Activated CD4-positive, alpha-beta memory T cell treated with anti-CD3 and anti-CD28 coated beads, Interleukin-2, amount 10 ng/mL, durations not matched to agents 7 days and 5 days (primary cell): ENCODE measurements around the gene LUC7L3. TPM values are rescaled to one million over a fixed set of nuclear protein-coding genes. Genes with fewer than 3 reads are reported as not detected.

Experiments
- CTCF ChIA-PET: fragments of 350-600 bp; sonication (Branson Sonifier 250); formaldehyde crosslinking; loops from one replicate; lab custom pipeline; 2021; ENCODE audit warnings: antibody characterized with exemption, inconsistent platforms; lab: Charles Lee
- POLR2A ChIA-PET: fragments of 350-600 bp; sonication (Branson Sonifier 250); formaldehyde crosslinking; loops from one replicate; lab custom pipeline; 2021; ENCODE audit warnings: antibody characterized with exemption; lab: Charles Lee
- DNase-seq: peaks from one replicate; pipeline ENCODE4 v3.0.0-alpha.2; 2020
- H3K27ac Mint-ChIP-seq: one replicate; pipeline ENCODE4 v1.8.0; 2021; ENCODE audit warnings: mild to moderate bottlenecking, mixed read lengths
- H3K27me3 Mint-ChIP-seq: one replicate; pipeline ENCODE4 v1.8.0; 2021; ENCODE audit warnings: mixed read lengths
- H3K36me3 Mint-ChIP-seq: one replicate; pipeline ENCODE4 v1.8.0; 2021; ENCODE audit warnings: low read depth, mixed read lengths
- H3K4me1 Mint-ChIP-seq: one replicate; pipeline ENCODE4 v1.8.0; 2021; ENCODE audit warnings: mixed read lengths
- H3K4me3 Mint-ChIP-seq: one replicate; pipeline ENCODE4 v1.8.0; 2021; ENCODE audit warnings: mild to moderate bottlenecking, mixed read lengths
- H3K9me3 Mint-ChIP-seq: one replicate; pipeline ENCODE4 v1.8.0; 2021; ENCODE audit warnings: mixed read lengths
- total RNA-seq, 2 experiments: library from RNA; stranded (reverse); gene quantifications; one replicate each; pipeline ENCODE4 v1.2.3, GENCODE V29; 2021

The LUC7L3 gene
- total RNA-seq, 2 experiments from 2014 or later = 133 to 139 TPM

- no peak overlapping the region for H3K4me3 Mint-ChIP-seq
- CTCF ChIA-PET = interaction anchor here (2.3 to 2.6 kb wide), 2 partner anchors 10 to 13 kb away, joined by 5 to 8 read pairs; no protein-coding TSS in a partner anchor
- POLR2A ChIA-PET = no interaction called here
Measured at GRCh38 chr17:50769884-50770283, 50.5 kb downstream of the LUC7L3 start.

GRCh38 chr17:50770346-50770745 is 50.9 kb downstream of the LUC7L3 start:
- Mint-ChIP-seq H3K9me3 (no peaks in the 10 kb centered on the region), H3K4me3 (no peak overlapping the region), H3K27ac (no peak overlapping the region), H3K36me3 (no peaks in the 10 kb centered on the region), H3K4me1 (peaks cover 14% of the 10 kb centered on the region), H3K27me3 (peaks cover 29% of the 10 kb centered on the region)
- no peak for DNase-seq
- CTCF ChIA-PET = interaction anchor here (2.3 to 2.6 kb wide), 2 partner anchors 10 to 13 kb away, joined by 5 to 8 read pairs; no protein-coding TSS in a partner anchor
- POLR2A ChIA-PET = no interaction called here

More at GRCh38 chr17:50769884-50770283, 50.5 kb downstream of the LUC7L3 start:
- peaks cover 30% of the 10 kb centered on the region for H3K27me3 Mint-ChIP-seq
- peak; percentile 9 for DNase-seq
- peaks cover 16% of the 10 kb centered on the region for H3K4me1 Mint-ChIP-seq
- H3K9me3 Mint-ChIP-seq = no peaks in the 10 kb centered on the region
- no peak overlapping the region for H3K27ac Mint-ChIP-seq
- no peaks in the 10 kb centered on the region for H3K36me3 Mint-ChIP-seq

GRCh38 chr17:50771991-50772785 is 52.8 kb downstream of the LUC7L3 start:
- CTCF ChIA-PET = interaction anchor here (0.6 to 2.6 kb wide), 2 partner anchors 10 to 11 kb away, joined by 5 to 8 read pairs; no protein-coding TSS in a partner anchor
- H3K4me3 Mint-ChIP-seq = no peak overlapping the region
- H3K27ac Mint-ChIP-seq = no peak overlapping the region
- peaks cover 31% of the 10 kb centered on the region for H3K27me3 Mint-ChIP-seq
- H3K4me1 Mint-ChIP-seq = peaks cover 7% of the 10 kb centered on the region
- H3K36me3 Mint-ChIP-seq = no peaks in the 10 kb centered on the region
- no peak for DNase-seq
- no peaks in the 10 kb centered on the region for H3K9me3 Mint-ChIP-seq
- POLR2A ChIA-PET = no interaction called here

GRCh38 chr17:50774225-50774803 is 54.9 kb downstream of the LUC7L3 start:
- no peak for DNase-seq
- H3K27ac Mint-ChIP-seq = no peak overlapping the region
- H3K27me3 Mint-ChIP-seq = peaks cover 42% of the 10 kb centered on the region
- POLR2A ChIA-PET = no interaction called here
- H3K4me1 Mint-ChIP-seq = peaks cover 6% of the 10 kb centered on the region
- CTCF ChIA-PET = no interaction called here
- no peak overlapping the region for H3K4me3 Mint-ChIP-seq
- no peaks in the 10 kb centered on the region for H3K36me3 Mint-ChIP-seq
- H3K9me3 Mint-ChIP-seq = no peaks in the 10 kb centered on the region

GRCh38 chr17:50775926-50776325 is 56.5 kb downstream of the LUC7L3 start:
- ChIA-PET POLR2A (no interaction called here), CTCF (no interaction called here)
- Mint-ChIP-seq H3K4me3 (no peak overlapping the region), H3K36me3 (no peaks in the 10 kb centered on the region), H3K4me1 (peaks cover 18% of the 10 kb centered on the region), H3K27ac (no peak overlapping the region), H3K27me3 (peaks cover 38% of the 10 kb centered on the region), H3K9me3 (no peaks in the 10 kb centered on the region)
- DNase-seq = no peak

GRCh38 chr17:50778471-50778870 is 59.1 kb downstream of the LUC7L3 start:
- H3K4me3 Mint-ChIP-seq = no peak overlapping the region
- POLR2A ChIA-PET = no interaction called here
- H3K4me1 Mint-ChIP-seq = peaks cover 24% of the 10 kb centered on the region
- CTCF ChIA-PET = interaction anchor here (0.5 to 1.3 kb wide), 3 partner anchors 64 to 192 kb away, joined by 3 to 4 read pairs (median 3); no protein-coding TSS in a partner anchor
- H3K27me3 Mint-ChIP-seq = peaks cover 45% of the 10 kb centered on the region
- DNase-seq = no peak
- no peaks in the 10 kb centered on the region for H3K36me3 Mint-ChIP-seq
- H3K27ac Mint-ChIP-seq = no peak overlapping the region
- no peaks in the 10 kb centered on the region for H3K9me3 Mint-ChIP-seq

- DNase-seq = no peak
- H3K9me3 Mint-ChIP-seq = no peaks in the 10 kb centered on the region
- H3K27ac Mint-ChIP-seq = no peak overlapping the region
- CTCF ChIA-PET = interaction anchor here (0.5 to 1.8 kb wide), 6 partner anchors 43 to 374 kb away, joined by 3 to 10 read pairs (median 3); partner anchors contain the start of gene NME1
- peaks cover 47% of the 10 kb centered on the region for H3K27me3 Mint-ChIP-seq
- POLR2A ChIA-PET = interaction anchor here (1.7 kb wide), 1 partner anchor 72 kb away, joined by 8 read pairs; the partner anchor contains the start of gene ANKRD40
- no peaks in the 10 kb centered on the region for H3K36me3 Mint-ChIP-seq
- peaks cover 24% of the 10 kb centered on the region for H3K4me1 Mint-ChIP-seq
- H3K4me3 Mint-ChIP-seq = no peak overlapping the region
Measured at GRCh38 chr17:50778988-50779387, 59.6 kb downstream of the LUC7L3 start.

GRCh38 chr17:50779747-50780353 is 60.4 kb downstream of the LUC7L3 start:
- Mint-ChIP-seq H3K27ac (peak overlapping the region; percentile 26), H3K4me3 (peak overlapping the region; percentile 35), H3K36me3 (no peaks in the 10 kb centered on the region), H3K4me1 (peaks cover 24% of the 10 kb centered on the region), H3K9me3 (no peaks in the 10 kb centered on the region), H3K27me3 (peaks cover 50% of the 10 kb centered on the region)
- peak; percentile 73 for DNase-seq
- ChIA-PET CTCF (interaction anchor here (0.6 to 1.8 kb wide), 18 partner anchors 10 to 566 kb away, joined by 3 to 10 read pairs (median 3); partner anchors contain the start of genes LUC7L3 and NME1), POLR2A (interaction anchor here (1.1 to 1.7 kb wide), 6 partner anchors 16 to 373 kb away, joined by 3 to 8 read pairs (median 3); partner anchors contain the start of genes ANKRD40, NME1 and WFIKKN2)

GRCh38 chr17:50781167-50781566 is 61.8 kb downstream of the LUC7L3 start:
- DNase-seq = no peak
- H3K4me1 Mint-ChIP-seq = peaks cover 24% of the 10 kb centered on the region
- no peaks in the 10 kb centered on the region for H3K9me3 Mint-ChIP-seq
- ChIA-PET POLR2A (no interaction called here), CTCF (interaction anchor here (3.3 kb wide), 1 partner anchor 60 kb away, joined by 26 read pairs; no protein-coding TSS in a partner anchor)
- peaks cover 47% of the 10 kb centered on the region for H3K27me3 Mint-ChIP-seq
- H3K36me3 Mint-ChIP-seq = no peaks in the 10 kb centered on the region
- no peak overlapping the region for H3K27ac Mint-ChIP-seq
- peak overlapping the region; percentile 18 for H3K4me3 Mint-ChIP-seq

- H3K9me3 Mint-ChIP-seq = no peaks in the 10 kb centered on the region
- peaks cover 30% of the 10 kb centered on the region for H3K4me1 Mint-ChIP-seq
- H3K27ac Mint-ChIP-seq = no peak overlapping the region
Measured at GRCh38 chr17:50783193-50783660, 63.8 kb downstream of the LUC7L3 start.

GRCh38 chr17:50783905-50784304 is 64.5 kb downstream of the LUC7L3 start:
- Mint-ChIP-seq H3K9me3 (no peaks in the 10 kb centered on the region), H3K27ac (no peak overlapping the region), H3K4me3 (no peak overlapping the region), H3K27me3 (peaks cover 31% of the 10 kb centered on the region), H3K36me3 (no peaks in the 10 kb centered on the region), H3K4me1 (peaks cover 31% of the 10 kb centered on the region)
- POLR2A ChIA-PET = interaction anchor here (0.6 to 1.6 kb wide), 2 partner anchors 68 to 173 kb away, joined by 3 to 5 read pairs; no protein-coding TSS in a partner anchor
- DNase-seq = no peak
- CTCF ChIA-PET = interaction anchor here (0.8 to 3.3 kb wide), 17 partner anchors 11 to 272 kb away, joined by 3 to 26 read pairs (median 4); no protein-coding TSS in a partner anchor

More at GRCh38 chr17:50783193-50783660, 63.8 kb downstream of the LUC7L3 start:
- DNase-seq = peak; percentile 82
- ChIA-PET POLR2A (interaction anchor here (1.3 to 1.6 kb wide), 2 partner anchors 82 to 174 kb away, joined by 5 to 8 read pairs; partner anchors contain the start of gene TOB1), CTCF (interaction anchor here (0.6 to 3.3 kb wide), 32 partner anchors 8 to 390 kb away, joined by 3 to 26 read pairs (median 4); partner anchors contain the start of gene NME1)
- H3K36me3 Mint-ChIP-seq = no peaks in the 10 kb centered on the region
- H3K27me3 Mint-ChIP-seq = peaks cover 38% of the 10 kb centered on the region
- H3K4me3 Mint-ChIP-seq = no peak overlapping the region

GRCh38 chr17:50785126-50785525 is 65.7 kb downstream of the LUC7L3 start:
- ChIA-PET POLR2A (no interaction called here), CTCF (interaction anchor here (1.2 to 3.0 kb wide), 4 partner anchors 9 to 368 kb away, joined by 3 to 10 read pairs (median 4); partner anchors contain the start of gene NME1)
- peaks cover 25% of the 10 kb centered on the region for H3K27me3 Mint-ChIP-seq
- no peaks in the 10 kb centered on the region for H3K9me3 Mint-ChIP-seq
- no peaks in the 10 kb centered on the region for H3K36me3 Mint-ChIP-seq
- no peak for DNase-seq
- peaks cover 20% of the 10 kb centered on the region for H3K4me1 Mint-ChIP-seq
- H3K27ac Mint-ChIP-seq = no peak overlapping the region
- H3K4me3 Mint-ChIP-seq = no peak overlapping the region
